Endothelial cell of umbilical vein (primary cell): Measurements from ENCODE around the gene TNNT3. TPM values are rescaled to one million over a fixed set of nuclear protein-coding genes. Genes with fewer than 3 reads are reported as not detected.

Experiments
- BruUV-seq: library from RNA; stranded (reverse); fragments of 400-500 nt; replicated peaks from 2 replicates; lab custom pipeline; 2021; lab: Mats Ljungman, UMichigan
- CTCF ChIA-PET: fragments of 300-600, 350-600 bp; sonication (Branson Sonifier 250); formaldehyde crosslinking; loops from one replicate; lab custom pipeline; 2021; ENCODE audit warnings: antibody characterized with exemption, inconsistent platforms; lab: Charles Lee
- POLR2A ChIA-PET: fragments of 300-600, 350-600 bp; sonication (Branson Sonifier 250); formaldehyde crosslinking; loops from one replicate; lab custom pipeline; 2021; ENCODE audit warnings: antibody characterized with exemption, inconsistent platforms; lab: Charles Lee
- DNase-seq: peaks from one replicate; pipeline ENCODE4 v3.0.0-alpha.2; 2011; ENCODE audit warnings: low read depth, low spot score
- FAIRE-seq: peaks from 2 replicates; lab custom pipeline; 2011; peaks lifted over from hg19 to GRCh38; lab: Jason Lieb, UNC
- H2AFZ ChIP-seq: 2 replicates; pipeline ENCODE4 v1.6.0; 2012; ENCODE audit warnings: low read depth, low read length, control low read depth, inconsistent platforms
- H3K27ac ChIP-seq: 2 replicates; pipeline ENCODE4 v1.5.1; 2011; ENCODE audit warnings: low read depth, mild to moderate bottlenecking, control low read depth, low read length, moderate library complexity; ENCODE audit not compliant: insufficient read depth
- H3K27me3 ChIP-seq, 2 experiments: 2 replicates each; pipeline versions ENCODE4 v1.6.0 to v1.6.1; 2011; ENCODE audit warnings: low read length in 2 of 2, mixed read lengths in 1 of 2; ENCODE audit not compliant: control insufficient read depth in 2 of 2, insufficient read depth in 2 of 2
- H3K36me3 ChIP-seq, 2 experiments: 2 replicates in 1 of 2; 3 replicates in 1 of 2; pipeline ENCODE4 v1.5.1; 2011; ENCODE audit warnings: low read length in 2 of 2, mild to moderate bottlenecking in 1 of 2, moderate library complexity in 1 of 2; ENCODE audit not compliant: control insufficient read depth in 2 of 2, insufficient read depth in 2 of 2; ENCODE audit errors: extremely low read depth in 1 of 2
- H3K4me1 ChIP-seq: 3 replicates; pipeline ENCODE4 v1.5.1; 2011; ENCODE audit warnings: mild to moderate bottlenecking, low read length; ENCODE audit not compliant: control insufficient read depth, insufficient read depth; ENCODE audit errors: extremely low read depth
- H3K4me2 ChIP-seq: 2 replicates; pipeline ENCODE4 v1.6.1; 2011; ENCODE audit warnings: low read length, control low read depth, mixed read lengths; ENCODE audit not compliant: insufficient read depth
- H3K4me3 ChIP-seq, 3 experiments: fragments of 200-600 bp in 1 of 3; sonication (generic), shearing (Covaris generic) in 1 of 3; replicated peaks in 1 of 3; 2 replicates each; pipeline ENCODE4 v1.5.1; 2011 to 2016; ENCODE audit warnings: control low read depth in 3 of 3, low read length in 3 of 3, mild to moderate bottlenecking in 2 of 3, inconsistent platforms in 1 of 3, low read depth in 1 of 3, moderate library complexity in 1 of 3; ENCODE audit not compliant: insufficient read depth in 1 of 3
- H3K79me2 ChIP-seq: 2 replicates; pipeline ENCODE4 v1.6.0; 2012; ENCODE audit warnings: low read length, inconsistent platforms; ENCODE audit not compliant: control insufficient read depth, insufficient read depth
- H3K9ac ChIP-seq: replicated peaks from 2 replicates; pipeline ENCODE3; 2011; ENCODE audit warnings: low read length, control low read depth; ENCODE audit not compliant: insufficient read depth; ENCODE audit errors: extremely low read depth
- H3K9me1 ChIP-seq: replicated peaks from 3 replicates; pipeline ENCODE4 v1.6.0; 2011; ENCODE audit warnings: mild to moderate bottlenecking, low read length; ENCODE audit not compliant: control insufficient read depth, insufficient read depth; ENCODE audit errors: extremely low read depth
- H3K9me3 ChIP-seq: replicated peaks from 2 replicates; pipeline ENCODE4 v1.5.1; 2012; ENCODE audit warnings: low read length, inconsistent platforms; ENCODE audit not compliant: control insufficient read depth, insufficient read depth
- H4K20me1 ChIP-seq: replicated peaks from 2 replicates; pipeline ENCODE3; 2011; ENCODE audit warnings: mild to moderate bottlenecking, low read length; ENCODE audit not compliant: control insufficient read depth, insufficient read depth; ENCODE audit errors: extremely low read depth
- CTCF ChIP-seq, 2 donors: IDR thresholded peaks; 1 replicate in 1 of 2; 2 replicates in 1 of 2; pipeline ENCODE4 v1.5.1; 2011; ENCODE audit warnings: low read length in 2 of 2, mild to moderate bottlenecking in 2 of 2, moderate library complexity in 2 of 2, control low read depth in 1 of 2, inconsistent platforms in 1 of 2, low read depth in 1 of 2; ENCODE audit not compliant: insufficient read depth in 1 of 2; ENCODE audit errors: extremely low read depth in 1 of 2
- EZH2 ChIP-seq: IDR thresholded peaks from 2 replicates; pipeline ENCODE4 v1.6.1; 2012; ENCODE audit warnings: borderline replicate concordance, low read depth, mild to moderate bottlenecking, moderate library complexity, low read length, inconsistent platforms; ENCODE audit not compliant: severe bottlenecking
- FOS ChIP-seq: IDR thresholded peaks from 2 replicates; pipeline ENCODE4 v1.6.1; 2011; ENCODE audit warnings: mild to moderate bottlenecking, low read length, moderate library complexity, borderline replicate concordance; ENCODE audit not compliant: insufficient read depth
- GATA2 ChIP-seq: IDR thresholded peaks from 2 replicates; pipeline ENCODE4 v1.7.0; 2011; ENCODE audit warnings: low read depth, mild to moderate bottlenecking, moderate library complexity, mixed read lengths, low read length; ENCODE audit not compliant: insufficient read length, insufficient read depth
- JUN ChIP-seq: IDR thresholded peaks from 2 replicates; pipeline ENCODE4 v1.6.1; 2011; ENCODE audit warnings: borderline replicate concordance, low read depth; ENCODE audit not compliant: insufficient read length, insufficient read depth
- MAX ChIP-seq: IDR thresholded peaks from 2 replicates; pipeline ENCODE4 v1.6.1; 2011; ENCODE audit not compliant: insufficient read depth, insufficient read length
- MYC ChIP-seq: IDR thresholded peaks from one replicate; pipeline ENCODE4 v1.6.1; 2011; ENCODE audit warnings: mild to moderate bottlenecking, low read depth, low read length
- POLR2A ChIP-seq: IDR thresholded peaks from 2 replicates; pipeline ENCODE4 v1.6.1; 2012; ENCODE audit warnings: low read depth, mild to moderate bottlenecking, control low read depth, low read length
- POLR2AphosphoS5 ChIP-seq: IDR thresholded peaks from 2 replicates; pipeline ENCODE4 v1.6.1; 2012; ENCODE audit warnings: low read depth, mild to moderate bottlenecking, control low read depth, low read length, moderate library complexity; ENCODE audit not compliant: insufficient read depth
- dilution Hi-C: fragments of 300-500 bp; cut with MboI; formaldehyde crosslinking; loops from one replicate; pipeline ENCODE4 v1.15.0; 2019; ENCODE audit warnings: low sequenced_read_pairs; ENCODE audit not compliant: extremely low pct_ligation_motif_present
- intact Hi-C: fragments of 100-400 bp; cut with micrococcal nuclease; formaldehyde crosslinking; loops from one replicate; pipeline ENCODE4 v1.10.0; 2022
- polyA plus RNA-seq, 4 experiments: library from polyadenylated mRNA; depleted of rRNA in 3 of 4; stranded (reverse) in 3 of 4; unstranded in 1 of 4; fragments of >200 nt; gene quantifications; 2 replicates each; pipeline versions ENCODE4 v1.2.1 to v1.2.3, GENCODE V29; 2011 to 2012; ENCODE audit warnings: missing spikeins in 1 of 4
- total RNA-seq: library from RNA; stranded (reverse); gene quantifications from 2 replicates; pipeline ENCODE4 v1.2.3, GENCODE V29; 2021

The TNNT3 gene
- total and polyA plus RNA-seq, 2 donors (not counting 3 experiments of a cell fraction or from before 2014, with no cell fraction given), result not detected

DNA sequence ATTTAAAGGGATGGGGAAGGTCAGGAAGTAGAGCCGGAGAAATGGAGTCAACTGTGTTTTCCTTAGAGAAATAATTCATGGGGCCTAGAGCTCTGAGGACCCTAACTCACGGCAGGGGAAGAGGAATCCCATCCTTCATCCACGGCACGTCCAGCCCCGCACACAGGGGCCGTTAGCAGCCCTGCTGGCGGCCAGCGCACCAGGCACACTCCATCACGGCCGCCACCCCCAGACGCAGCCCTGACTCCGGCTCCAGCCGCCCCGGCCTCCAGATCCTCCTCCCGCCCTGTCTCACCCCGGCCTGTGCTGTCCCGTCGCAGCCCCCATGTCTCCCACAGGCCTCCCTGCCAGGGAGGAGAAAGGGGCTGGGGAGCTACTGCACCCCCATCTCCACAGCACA, 38.9 kb downstream of the TNNT3 start:
- Histone ChIP-seq H3K4me1 (no peaks in the 10 kb centered on the region), H3K27ac (no peak overlapping the region), H3K27me3 (no peaks in the 10 kb centered on the region), H4K20me1 (no peaks in the 10 kb centered on the region), H3K9me1 (no peaks in the 10 kb centered on the region), H2AFZ (no peak overlapping the region), H3K4me2 (no peak overlapping the region), H3K9ac (no peak overlapping the region), H3K36me3 (no peaks in the 10 kb centered on the region), H3K4me3 (no peak overlapping the region), H3K9me3 (no peaks in the 10 kb centered on the region), H3K79me2 (no peaks in the 10 kb centered on the region)
- CTCF ChIA-PET, result no interaction called here
- POLR2A ChIA-PET, result no interaction called here
- TF ChIP-seq MAX (no peak), EZH2 (no peak), POLR2AphosphoS5 (no peak), MYC (no peak), JUN (no peak), FOS (no peak), POLR2A (no peak), GATA2 (no peak), CTCF (IDR thresholded peaks at IDR 0.05; ENCODE audit: extremely low read depth in 1 of 2, insufficient read depth in 1 of 2, low read depth in 1 of 2, low read length in 2 of 2) (no peak)
- DNase-seq, result no peak
- intact Hi-C loops (no loop called here), dilution Hi-C loops (no loop called here)
- FAIRE-seq, result no peak
- no TSS peak for BruUV-seq
